Transverse colon (tissue), 4 donors: ENCODE results near the gene YIPF1.

ENCODE experiments used
- CTCF ChIP-seq, 5 experiments: fragments of 200-600 bp in 3 of 5; fragments of 450-650 bp in 2 of 5; sonication (generic) in 3 of 5; IDR thresholded peaks; 1 replicate in 2 of 5; 2 replicates in 3 of 5; pipeline ENCODE4 v1.5.1; 2016 to 2017; ENCODE audit warnings: antibody characterized with exemption in 5 of 5, inconsistent platforms in 3 of 5, mild to moderate bottlenecking in 2 of 5, moderate library complexity in 1 of 5
- POLR2AphosphoS5 ChIP-seq, 3 donors: sonication (generic); formaldehyde crosslinking; IDR thresholded peaks; one replicate each; pipeline ENCODE4 v1.6.1; 2016; ENCODE audit warnings: antibody characterized with exemption in 3 of 3

DNA sequence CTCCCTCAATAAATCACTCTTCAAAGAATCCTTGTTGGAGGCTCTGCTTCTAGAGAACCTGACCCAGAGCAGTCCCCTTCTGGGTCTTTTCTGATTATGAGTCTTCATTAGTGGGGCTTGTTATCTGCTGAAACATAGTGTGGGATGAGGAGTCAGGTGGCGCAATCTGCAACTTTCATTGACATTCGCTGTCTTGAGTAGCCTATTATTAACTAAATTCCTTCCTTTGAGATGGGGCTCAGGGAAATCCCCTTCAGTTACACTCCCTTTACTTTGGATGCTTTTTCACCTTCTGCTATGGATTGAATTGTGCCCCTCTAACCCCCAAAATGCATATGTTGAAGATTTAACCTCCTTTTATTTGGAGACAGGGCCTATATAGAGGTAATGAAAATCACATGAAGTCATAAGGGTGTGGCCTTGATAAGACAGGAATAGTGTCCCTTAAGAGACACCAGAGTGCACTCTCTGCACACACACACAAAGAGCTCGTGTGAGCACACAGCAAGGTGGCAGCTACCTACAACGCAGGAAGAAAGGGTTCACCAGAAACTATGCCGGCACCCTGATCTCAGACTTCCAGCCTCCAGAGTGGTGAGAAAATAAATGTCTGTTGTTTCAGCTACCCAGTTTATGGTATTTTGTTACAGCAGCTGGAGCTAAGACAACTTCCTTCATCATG, 23.9 kb upstream of the YIPF1 start:
- TF ChIP-seq CTCF (IDR thresholded peaks at IDR 0.05) (peak in 1 of 5 experiments; percentile 15), POLR2AphosphoS5 (IDR thresholded peaks at IDR 0.05) (no peak)
